Measurements from ENCODE around the gene ST6GALNAC3.
"Not testable (repeated sequence)": the region's sequence is repeated elsewhere in the genome, so short reads cannot be mapped to it uniquely, and the experiment has no call there.

ST6GALNAC3 gene

DNA sequence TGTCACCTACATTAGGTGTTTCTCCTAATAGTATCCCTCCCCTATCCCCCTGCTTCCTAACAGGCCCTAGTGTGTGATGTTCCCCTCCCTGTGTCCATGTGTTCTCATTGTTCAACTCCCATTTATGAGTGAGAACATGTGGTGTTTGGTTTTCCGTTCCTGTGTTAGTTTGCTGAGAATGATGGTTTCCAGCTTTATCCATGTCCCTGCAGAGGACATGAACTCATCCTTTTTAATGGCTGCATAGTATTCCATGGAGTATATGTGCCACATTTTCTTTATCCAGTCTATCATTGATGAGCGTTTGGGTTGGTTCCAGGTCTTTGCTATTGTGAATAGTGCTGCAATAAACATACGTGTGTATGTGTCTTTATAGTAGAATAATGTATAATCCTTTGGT is 267.3 kb downstream of the ST6GALNAC3 start:
- not testable (repeated sequence) for DNase-seq (ENCODE audit: low spot score)

DNA sequence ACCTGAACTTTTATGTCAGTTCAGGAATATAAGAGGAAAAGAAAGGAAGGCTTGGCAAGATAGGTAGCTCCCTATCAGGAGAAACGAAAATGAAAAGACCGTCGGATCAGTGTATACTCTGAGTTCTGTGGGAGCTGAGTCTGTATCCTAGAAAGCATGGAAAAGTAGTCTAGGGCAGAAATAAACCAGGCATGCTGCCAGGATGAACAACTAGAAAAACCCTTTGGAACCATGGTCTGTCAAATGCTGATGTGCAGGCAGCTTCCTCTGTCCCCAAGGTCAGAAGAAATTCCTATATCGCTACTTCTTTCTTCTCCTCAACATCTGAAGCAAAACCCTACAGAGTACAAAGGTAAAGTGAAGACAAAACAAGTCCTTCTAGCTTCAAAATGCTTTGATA is 268.8 kb downstream of the ST6GALNAC3 start:
- no peak for DNase-seq (ENCODE audit: low spot score)

DNA sequence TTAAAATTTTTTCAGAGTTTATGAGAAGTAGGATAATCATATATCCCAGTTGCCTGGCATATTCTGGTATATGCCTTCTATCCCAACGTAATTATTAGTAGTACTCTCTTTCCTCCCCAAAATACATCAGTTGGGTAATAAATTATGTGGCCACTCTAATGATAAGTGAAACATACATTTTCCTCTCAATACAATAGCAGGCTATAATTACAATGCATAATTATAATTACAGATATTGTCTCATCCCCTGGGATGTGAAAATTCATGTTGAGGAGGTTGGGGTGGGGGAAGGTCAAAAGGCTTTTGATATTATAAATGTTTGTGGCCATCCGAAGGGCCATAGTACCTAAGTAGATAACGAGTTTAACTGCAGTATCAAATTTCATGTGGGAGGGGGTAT is 277.1 kb downstream of the ST6GALNAC3 start:
- DNase-seq (ENCODE audit: low spot score) = no peak

DNA sequence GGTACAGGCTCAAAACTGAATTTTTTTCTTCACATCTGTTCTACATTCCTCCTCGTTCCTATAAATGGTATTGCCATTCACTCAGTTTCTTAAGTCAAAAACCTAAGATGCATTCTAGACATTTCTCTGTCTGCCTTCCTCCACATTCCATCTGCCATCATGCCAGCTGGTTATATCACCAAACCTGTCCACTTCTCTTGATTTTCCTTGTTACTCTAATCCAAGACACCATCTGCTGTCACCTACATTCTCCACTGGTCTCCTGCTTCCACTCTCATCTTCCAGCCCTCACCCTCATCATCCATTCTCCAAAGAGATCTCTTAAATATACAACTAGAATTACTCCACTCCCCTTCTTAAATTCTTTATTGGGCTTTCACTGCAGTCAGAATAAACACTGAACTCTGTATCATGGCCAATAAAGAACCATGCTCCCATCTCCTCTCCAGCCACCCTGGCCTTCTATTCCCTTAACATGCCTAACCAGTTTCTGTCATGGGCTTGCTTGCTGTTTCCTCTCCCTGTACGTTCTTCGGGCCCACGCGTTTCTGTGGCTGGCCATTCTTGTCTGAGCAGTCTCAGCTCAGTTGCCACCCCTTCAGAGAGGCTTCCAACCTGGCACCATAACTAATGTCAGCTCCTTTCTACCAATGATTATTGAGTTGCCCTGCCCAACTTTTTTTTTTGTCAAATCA is 278.3 kb downstream of the ST6GALNAC3 start:
- no peak for DNase-seq (ENCODE audit: low spot score)

DNA sequence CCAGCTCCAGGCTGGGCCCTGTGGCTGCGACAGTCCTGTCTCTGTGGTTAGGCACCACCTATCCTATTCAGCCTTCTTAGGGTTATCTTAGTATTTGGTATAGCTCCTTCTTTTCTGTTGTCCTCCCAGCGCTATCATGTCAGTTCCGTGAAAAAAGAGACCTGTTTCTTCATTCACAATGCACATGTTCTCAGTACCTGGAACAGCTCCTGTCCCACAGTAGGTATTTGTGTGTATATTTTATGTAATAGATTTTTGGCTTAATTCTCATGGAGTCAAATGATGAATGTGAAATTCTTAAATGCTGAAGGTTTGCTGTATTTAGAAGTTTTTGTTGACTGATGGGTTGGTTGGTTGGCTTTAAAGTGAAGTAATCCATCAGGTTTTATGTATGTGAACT is 279.7 kb downstream of the ST6GALNAC3 start:
- DNase-seq (ENCODE audit: low spot score) = no peak

DNA sequence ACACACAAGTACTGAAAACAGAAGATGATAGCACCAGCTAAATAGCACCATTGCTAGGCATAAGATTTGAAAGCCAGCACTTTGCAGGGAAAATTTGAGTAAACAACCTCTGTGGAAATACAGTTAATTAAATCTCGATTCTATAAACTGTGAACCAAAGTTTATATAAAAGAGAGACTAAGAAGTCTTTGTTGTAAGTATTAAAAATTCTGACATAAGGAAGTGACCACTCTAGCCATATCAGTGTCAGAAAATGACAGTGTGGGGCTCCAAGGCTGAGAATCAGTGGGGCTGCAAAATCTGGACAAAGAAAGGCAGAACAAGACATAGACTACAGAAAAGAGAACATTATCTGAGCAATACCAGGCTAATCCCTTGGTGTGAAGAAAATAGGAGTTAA is 292.2 kb downstream of the ST6GALNAC3 start:
- DNase-seq (ENCODE audit: low spot score) = no peak

DNA sequence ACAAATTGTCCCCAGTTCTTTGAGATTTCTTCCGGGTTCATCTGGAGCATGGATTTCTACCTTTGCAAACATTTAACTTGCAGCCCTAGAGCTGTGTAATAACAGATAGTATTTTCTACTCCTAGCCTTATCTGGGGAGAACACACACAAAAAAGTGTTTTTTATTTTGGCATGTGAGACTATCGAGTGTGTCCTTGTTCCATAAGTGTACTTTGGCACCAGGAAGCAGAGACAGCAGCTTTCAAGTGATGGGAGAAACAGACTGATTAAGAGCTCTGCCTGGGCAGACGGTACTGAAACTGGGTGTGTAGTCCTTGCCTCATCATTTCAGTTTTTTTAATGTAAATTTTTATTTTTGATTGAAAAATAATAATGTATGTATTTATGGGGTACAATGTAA is 297.4 kb downstream of the ST6GALNAC3 start:
- no peak for DNase-seq (ENCODE audit: low spot score)

DNA sequence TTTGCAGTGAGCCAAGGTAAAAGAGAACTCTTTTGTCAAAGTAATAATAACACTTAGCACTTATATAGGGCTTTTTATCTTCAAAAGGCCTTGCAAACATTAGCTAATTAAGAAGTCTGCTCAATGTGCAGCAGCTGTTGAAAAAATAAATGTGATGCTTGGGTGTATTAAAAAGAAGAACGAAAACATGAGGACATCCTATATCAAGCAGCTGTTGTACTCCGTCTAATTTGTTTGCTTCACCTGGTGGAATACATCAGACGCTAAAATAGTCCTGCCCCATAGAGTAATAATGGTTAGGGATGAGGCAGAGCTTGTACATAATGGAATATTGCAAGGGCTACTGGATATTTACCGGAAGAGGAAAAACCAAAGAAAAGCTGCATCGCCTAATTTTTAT is 299.5 kb downstream of the ST6GALNAC3 start:
- no peak for DNase-seq (ENCODE audit: low spot score)

DNA sequence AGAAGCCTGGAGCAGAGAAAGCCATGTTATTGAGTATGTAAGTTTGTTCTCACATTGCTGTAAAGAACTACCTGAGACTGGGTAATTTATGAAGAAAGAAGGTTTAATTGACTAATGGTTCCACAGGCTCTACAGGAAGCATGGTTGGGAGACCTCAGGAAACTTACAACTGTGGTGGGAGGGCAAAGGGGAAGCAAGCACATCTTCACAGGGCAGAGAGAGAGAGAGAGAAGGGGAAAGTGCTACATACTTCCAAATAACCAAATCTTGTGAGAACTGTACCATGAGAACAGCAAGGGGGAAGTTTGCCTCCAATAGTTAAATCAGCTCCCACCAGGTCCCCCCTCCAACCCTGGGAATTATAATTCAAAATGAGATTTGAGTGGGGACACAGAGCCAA is 302.7 kb downstream of the ST6GALNAC3 start:
- DNase-seq (ENCODE audit: low spot score) = no peak

DNA sequence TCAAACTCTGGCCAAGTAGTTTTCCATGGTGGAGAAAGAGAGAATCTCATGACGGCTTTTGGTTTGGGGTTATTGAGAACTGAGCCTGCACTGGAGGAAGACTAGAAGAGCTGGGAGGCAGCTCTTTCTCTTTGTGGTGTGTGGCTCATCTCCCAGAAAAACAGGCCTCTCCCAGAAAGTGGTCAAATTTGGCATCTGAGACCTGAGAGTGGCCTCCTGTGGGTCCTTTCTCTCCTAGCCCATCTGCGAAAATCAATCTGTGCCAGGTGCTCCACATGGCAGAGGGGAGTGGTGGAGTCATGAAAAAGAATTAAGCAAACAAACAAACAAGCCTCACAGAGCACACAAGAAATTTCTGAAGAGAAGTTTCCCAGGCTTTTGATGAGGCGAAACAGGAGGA is 305.0 kb downstream of the ST6GALNAC3 start:
- no peak for DNase-seq (ENCODE audit: low spot score)

DNA sequence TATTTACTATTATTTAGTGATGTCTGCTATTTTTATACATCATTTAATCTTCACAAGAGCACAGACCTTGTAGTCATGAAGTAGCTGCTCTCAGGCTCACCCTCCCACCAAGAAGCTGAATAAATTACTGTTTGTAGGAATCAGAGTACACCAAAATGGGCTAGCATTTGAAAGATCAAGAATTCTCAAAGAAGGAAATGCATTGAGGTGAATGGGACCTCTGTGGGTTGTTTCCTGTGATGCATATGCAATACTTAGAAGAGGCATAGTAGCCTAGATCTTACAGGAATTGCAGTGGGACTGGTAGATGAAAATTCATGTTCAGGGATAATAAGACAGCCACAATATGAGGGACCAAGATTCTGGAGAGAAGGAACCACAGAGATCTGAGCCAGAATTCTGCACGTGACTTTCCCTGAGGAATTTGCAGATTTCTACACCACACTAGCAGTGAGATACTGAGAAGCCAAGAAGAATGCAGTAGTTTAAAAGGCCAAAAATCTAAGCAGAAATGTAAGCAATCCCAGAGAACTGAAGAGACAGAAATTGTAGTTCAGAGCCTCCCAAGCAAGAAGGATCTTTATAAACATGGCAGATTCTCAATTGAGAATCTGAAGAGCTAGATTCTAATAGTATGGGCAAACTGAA is 307.0 kb downstream of the ST6GALNAC3 start:
- no peak for DNase-seq (ENCODE audit: low spot score)

DNA sequence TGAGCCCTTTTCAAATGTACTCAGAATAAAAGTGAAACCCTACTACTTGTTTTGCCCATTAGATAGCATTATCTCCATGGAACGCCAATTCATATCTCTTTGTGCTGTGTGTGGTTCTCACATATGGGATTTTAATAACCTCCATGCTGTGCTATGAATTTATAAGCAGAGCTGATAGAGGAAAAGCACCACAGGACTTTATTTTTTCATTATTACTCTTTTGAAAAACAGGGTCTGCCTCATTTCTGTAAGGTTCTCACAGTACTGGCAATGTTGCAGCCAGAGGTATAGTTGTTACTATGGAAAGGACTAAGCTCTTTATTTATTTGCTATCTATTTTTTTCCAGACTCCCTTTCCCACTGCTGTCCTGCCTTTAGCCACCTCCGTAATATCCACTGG is 313.7 kb downstream of the ST6GALNAC3 start:
- no peak for DNase-seq (ENCODE audit: low spot score)

DNA sequence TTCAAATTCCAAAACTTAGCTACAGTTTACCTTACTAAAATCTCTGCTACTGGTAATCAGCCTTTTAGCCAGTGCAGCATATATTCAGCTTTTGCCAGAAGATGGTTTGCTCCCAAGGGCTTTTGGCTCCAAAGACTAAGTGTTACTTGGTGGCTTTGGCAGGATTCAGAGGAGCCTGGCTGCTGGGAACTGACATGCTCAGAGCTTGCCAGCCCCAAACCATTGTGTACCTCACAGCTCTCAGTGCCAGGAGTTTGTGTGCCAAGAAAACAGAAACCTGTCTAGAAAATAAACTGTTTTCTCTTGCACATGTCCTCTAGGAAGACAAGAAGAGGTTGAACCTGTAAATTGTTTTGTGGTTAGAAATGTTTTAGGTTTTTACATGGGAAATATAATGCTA is 315.9 kb downstream of the ST6GALNAC3 start:
- no peak for DNase-seq (ENCODE audit: low spot score)

DNA sequence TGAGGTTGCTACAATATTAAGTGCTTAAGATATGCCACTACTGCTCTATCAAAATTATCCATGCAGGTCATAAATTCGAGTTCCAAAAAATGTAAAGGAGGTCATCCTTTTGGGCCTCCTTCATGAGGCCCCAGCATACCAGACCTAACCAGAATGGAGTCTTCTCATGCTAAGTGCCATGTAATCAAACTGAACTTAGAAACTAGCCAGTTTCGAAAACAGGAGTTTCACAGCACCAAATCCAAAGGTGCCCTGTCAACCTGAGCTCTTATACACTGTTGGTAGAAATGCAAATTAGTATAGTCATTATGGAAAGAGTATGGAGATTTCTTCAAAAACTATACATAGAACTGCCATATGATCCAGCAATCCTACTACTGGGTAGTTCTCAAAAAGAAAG is 320.5 kb downstream of the ST6GALNAC3 start:
- DNase-seq (ENCODE audit: low spot score) = no peak

DNA sequence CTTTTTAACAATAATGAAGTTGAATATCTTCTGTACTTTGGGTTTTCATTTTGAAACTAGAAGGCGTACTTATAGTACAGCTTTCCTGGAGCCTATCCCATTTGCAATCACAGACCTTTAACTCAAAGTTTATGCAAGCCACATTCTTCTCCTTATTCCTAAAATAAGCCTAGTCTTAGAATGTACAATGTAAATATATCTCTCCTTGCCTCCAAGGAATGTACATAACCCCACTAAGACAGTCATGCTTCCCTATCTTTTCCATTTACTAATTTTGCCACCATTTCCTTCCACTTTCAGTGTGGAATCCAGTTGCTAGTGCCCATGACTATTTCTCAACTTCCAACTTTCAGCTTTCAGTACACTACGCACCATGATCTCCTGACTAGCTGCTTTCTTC is 327.6 kb downstream of the ST6GALNAC3 start:
- DNase-seq (ENCODE audit: low spot score) = no peak

DNA sequence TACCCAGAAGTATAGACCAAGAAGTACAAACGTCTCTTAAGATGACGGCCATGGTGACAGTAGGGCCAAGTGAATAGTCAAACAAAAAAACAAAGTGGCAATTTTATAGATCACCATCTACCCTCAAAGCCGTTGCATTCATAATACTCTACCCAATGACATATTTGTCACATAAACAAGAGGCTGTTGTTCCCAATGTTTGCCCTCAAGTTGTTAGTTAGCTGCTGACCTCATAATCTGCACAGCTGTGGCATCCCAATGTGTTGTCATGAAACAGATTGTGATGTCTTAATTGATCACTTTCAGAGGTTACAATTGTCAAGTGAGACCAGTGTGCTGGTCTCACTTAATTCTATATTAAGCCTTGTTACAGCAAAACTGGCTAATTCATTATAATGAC is 333.8 kb downstream of the ST6GALNAC3 start:
- DNase-seq (ENCODE audit: low spot score) = no peak

DNA sequence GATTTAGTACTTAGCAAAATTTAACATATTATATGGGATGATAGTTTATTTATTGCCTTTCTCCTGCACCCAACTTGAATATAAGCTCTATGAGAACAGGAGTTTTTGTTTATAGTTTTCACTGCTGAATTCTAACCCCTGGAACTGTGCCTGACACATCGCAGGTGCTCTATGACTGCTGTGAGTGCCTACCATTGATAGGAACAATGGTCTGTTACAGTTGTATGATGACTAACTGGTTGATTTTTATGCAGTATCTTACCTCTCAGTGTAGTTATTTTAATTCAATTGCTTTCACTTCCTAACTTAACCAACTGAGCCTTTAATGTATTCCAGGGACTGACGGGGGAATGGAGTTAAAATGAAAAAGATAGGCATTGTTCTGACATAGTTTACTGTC is 336.0 kb downstream of the ST6GALNAC3 start:
- no peak for DNase-seq (ENCODE audit: low spot score)

DNA sequence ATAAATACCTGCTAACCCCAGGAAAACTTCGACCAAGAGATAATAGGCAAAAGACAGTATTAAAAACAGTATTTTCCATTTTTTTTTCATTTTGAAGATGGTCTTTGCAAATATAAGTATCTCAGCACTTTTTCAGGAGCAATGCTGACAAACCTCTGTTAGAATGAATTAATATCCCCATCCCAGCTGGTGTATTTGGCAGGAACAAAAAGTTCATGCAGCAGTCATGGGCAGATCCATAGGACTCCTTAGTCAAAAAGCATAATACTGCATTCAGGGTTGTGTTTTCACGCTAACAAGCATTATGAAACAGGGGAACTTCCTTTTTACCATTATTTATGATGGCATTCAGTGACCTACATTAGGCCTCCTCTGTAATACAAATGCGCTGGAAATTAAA is 344.0 kb downstream of the ST6GALNAC3 start:
- DNase-seq (ENCODE audit: low spot score) = no peak

DNA sequence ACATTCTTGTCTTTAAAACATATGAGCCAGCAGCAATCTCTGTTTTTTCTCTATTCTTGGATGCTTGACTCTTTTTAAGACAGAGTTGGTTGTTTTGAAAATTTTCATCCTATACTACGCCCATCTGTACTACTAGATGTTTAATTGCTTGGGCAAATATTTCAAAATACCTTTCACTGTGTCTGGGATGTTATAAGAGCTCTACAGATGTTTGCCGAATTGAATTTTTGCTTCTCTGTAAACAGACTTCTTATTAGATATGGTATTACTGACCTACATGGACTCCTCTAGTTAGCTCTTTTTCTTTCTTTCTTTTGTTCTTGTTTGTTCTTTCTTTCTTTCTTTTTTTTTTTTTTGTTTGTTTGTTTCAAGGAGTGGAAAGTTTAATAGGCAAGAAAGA is 345.1 kb downstream of the ST6GALNAC3 start:
- DNase-seq (ENCODE audit: low spot score) = no peak

DNA sequence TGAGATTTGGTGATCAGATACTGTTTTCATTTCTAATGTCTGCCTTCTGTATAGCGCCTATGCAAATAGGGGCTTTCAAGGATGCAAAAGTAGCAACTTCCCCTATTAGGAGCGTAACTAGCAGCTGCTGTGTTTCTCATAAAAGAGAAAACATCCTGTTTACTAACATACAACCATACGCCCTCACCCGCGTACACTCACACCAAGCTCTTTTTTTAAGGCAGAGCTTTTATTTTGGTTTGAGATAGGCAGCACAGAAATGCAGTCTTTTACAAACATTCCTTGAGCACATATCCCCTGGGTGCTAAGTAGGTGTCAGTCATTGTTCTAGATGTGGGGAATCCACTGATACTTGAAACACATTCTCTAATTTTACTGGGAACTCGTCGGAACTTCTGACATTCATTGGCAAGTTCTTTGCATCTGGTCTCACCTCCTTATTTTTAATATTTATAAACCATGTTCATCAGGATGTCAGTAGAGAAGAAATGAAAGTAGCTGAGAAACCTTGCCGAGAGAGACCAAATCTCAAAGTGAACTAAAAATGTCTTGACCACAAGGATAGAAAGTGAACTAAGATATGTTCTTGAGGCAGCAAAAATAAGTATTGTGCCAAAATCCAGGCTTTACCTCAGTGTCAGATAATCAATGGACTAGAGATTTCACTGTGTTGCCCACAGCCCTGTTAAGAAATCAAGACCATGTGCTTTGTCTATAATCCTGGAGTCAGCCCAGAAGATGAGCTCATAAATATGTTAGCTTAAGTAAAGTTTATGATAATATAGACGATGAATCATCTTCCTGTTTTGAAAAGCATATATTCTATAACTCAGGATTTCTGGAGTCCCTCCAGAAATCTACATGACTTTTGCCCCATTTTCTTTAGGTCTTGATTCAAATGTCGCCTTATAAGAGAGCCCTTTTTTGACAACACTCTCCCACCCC is 350.9 kb downstream of the ST6GALNAC3 start:
- DNase-seq (ENCODE audit: low spot score) = no peak

DNA sequence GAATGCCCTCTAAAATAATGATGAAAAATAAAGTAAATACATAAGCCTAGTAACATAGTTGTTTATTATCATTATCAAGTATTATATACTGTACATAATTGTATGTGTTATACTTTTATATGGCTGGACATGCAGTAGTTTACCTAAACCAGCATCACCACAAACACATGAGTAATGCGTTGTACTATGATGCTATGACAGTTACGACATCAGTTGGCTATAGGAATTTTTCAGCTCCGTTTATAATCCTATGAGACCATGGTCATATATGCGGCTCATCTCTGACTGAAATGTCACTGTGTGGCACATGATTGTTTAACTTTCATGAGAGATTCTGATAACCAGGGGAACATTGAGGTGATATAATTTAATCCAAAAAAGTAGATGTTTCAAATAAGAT is 352.1 kb downstream of the ST6GALNAC3 start:
- no peak for DNase-seq (ENCODE audit: low spot score)

DNA sequence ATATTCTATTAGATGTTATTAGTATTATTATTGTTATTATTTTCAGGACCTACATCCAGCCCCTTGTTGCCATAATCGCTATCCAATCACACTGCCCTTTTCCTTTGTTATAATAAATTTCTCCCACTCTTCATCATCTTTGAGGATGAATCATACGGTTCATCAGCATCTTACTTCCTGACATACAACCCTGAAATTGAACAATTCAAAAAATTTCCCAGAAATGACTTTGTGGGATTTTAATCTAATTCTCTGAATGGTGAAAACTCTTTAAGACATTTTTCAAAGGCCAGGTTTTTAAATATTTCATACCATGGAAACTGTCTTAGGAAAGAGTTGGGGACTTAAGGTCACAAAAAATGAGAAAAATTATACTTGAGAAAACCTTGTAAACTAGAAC is 353.5 kb downstream of the ST6GALNAC3 start:
- DNase-seq (ENCODE audit: low spot score) = no peak

DNA sequence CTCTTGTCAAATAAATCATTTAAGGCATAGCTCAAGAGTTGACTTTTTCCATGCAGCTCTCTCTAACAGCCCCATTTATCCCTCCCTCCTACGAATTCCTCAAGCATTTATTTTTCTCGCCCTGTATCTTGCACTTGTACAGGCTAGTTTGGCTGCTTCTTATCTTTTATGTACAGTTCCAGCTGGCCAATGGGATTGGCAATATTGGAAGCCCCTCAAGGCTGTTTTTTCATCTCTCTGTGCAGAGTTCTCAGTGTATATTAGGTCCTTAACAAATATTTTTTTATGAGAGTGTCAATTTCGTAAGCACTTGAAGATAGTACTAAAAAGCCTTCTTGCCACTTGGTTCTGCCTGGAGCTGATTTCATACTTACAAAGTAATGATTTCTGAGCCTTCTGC is 356.0 kb downstream of the ST6GALNAC3 start:
- DNase-seq (ENCODE audit: low spot score) = no peak
